ENCODE data around the gene PLXDC2. TPM values are rescaled to one million over a fixed set of nuclear protein-coding genes. Genes with fewer than 3 reads are reported as not detected.

The PLXDC2 gene
- total RNA-seq, 1 donor from 2014 or later: 79.2 TPM

- Mint-ChIP-seq H3K4me3 (no peak overlapping the region), H3K4me1 (ENCODE audit: unreplicated experiment) (peaks cover 7% of the 10 kb centered on the region), H3K27ac (no peak overlapping the region), H3K9me3 (no peaks in the 10 kb centered on the region), H3K27me3 (no peaks in the 10 kb centered on the region), H3K36me3 (peaks cover 12% of the 10 kb centered on the region)
- TF ChIP-seq CTCF (conservative IDR thresholded peaks at IDR 0.05): no peak
- DNase-seq (ENCODE audit: extremely low spot score, unreplicated experiment): no peak
Measured at GRCh38 chr10:20166096-20166675, 350.0 kb downstream of the PLXDC2 start.

GRCh38 chr10:20170661-20171060, 354.4 kb downstream of the PLXDC2 start:
- Mint-ChIP-seq H3K36me3 (peaks cover 4% of the 10 kb centered on the region), H3K9me3 (no peaks in the 10 kb centered on the region), H3K4me1 (ENCODE audit: unreplicated experiment) (peaks cover 5% of the 10 kb centered on the region), H3K27ac (no peak overlapping the region), H3K27me3 (no peaks in the 10 kb centered on the region), H3K4me3 (no peak overlapping the region)
- no peak for DNase-seq (ENCODE audit: extremely low spot score, unreplicated experiment)
- TF ChIP-seq CTCF (conservative IDR thresholded peaks at IDR 0.05): no peak

GRCh38 chr10:20173046-20173445, 356.8 kb downstream of the PLXDC2 start:
- Mint-ChIP-seq H3K9me3 (no peaks in the 10 kb centered on the region), H3K27me3 (no peaks in the 10 kb centered on the region), H3K4me3 (no peak overlapping the region), H3K27ac (no peak overlapping the region), H3K4me1 (ENCODE audit: unreplicated experiment) (no peaks in the 10 kb centered on the region), H3K36me3 (no peaks in the 10 kb centered on the region)
- no peak for DNase-seq (ENCODE audit: extremely low spot score, unreplicated experiment)
- no peak for TF ChIP-seq CTCF (conservative IDR thresholded peaks at IDR 0.05)

GRCh38 chr10:20175719-20176118, 359.5 kb downstream of the PLXDC2 start:
- Mint-ChIP-seq H3K9me3 (no peaks in the 10 kb centered on the region), H3K27me3 (no peaks in the 10 kb centered on the region), H3K4me3 (no peak overlapping the region), H3K27ac (no peak overlapping the region), H3K36me3 (peaks cover 4% of the 10 kb centered on the region), H3K4me1 (ENCODE audit: unreplicated experiment) (peaks cover 2% of the 10 kb centered on the region)
- no peak for TF ChIP-seq CTCF (conservative IDR thresholded peaks at IDR 0.05)
- no peak for DNase-seq (ENCODE audit: extremely low spot score, unreplicated experiment)

- no peak overlapping the region for H3K27ac Mint-ChIP-seq
- no peaks in the 10 kb centered on the region for H3K9me3 Mint-ChIP-seq
- peak overlapping the region; percentile 7 for H3K4me3 Mint-ChIP-seq
- peaks cover 16% of the 10 kb centered on the region for H3K4me1 Mint-ChIP-seq (ENCODE audit: unreplicated experiment)
- TF ChIP-seq CTCF (conservative IDR thresholded peaks at IDR 0.05): no peak
- peaks cover 11% of the 10 kb centered on the region for H3K36me3 Mint-ChIP-seq
- H3K27me3 Mint-ChIP-seq: no peaks in the 10 kb centered on the region
- DNase-seq (ENCODE audit: extremely low spot score, unreplicated experiment): no peak
Measured at GRCh38 chr10:20180766-20181165, 364.5 kb downstream of the PLXDC2 start.

- Mint-ChIP-seq H3K4me1 (ENCODE audit: unreplicated experiment) (peaks cover 16% of the 10 kb centered on the region), H3K9me3 (no peaks in the 10 kb centered on the region), H3K27ac (no peak overlapping the region), H3K36me3 (peaks cover 12% of the 10 kb centered on the region), H3K4me3 (no peak overlapping the region), H3K27me3 (no peaks in the 10 kb centered on the region)
- no peak for TF ChIP-seq CTCF (conservative IDR thresholded peaks at IDR 0.05)
- DNase-seq (ENCODE audit: extremely low spot score, unreplicated experiment): no peak
Measured at GRCh38 chr10:20181434-20181833, 365.2 kb downstream of the PLXDC2 start.
